Transverse colon (tissue), 4 donors: ENCODE measurements around the gene KRT27.

Experiments used
- CTCF ChIP-seq, 5 experiments: fragments of 200-600 bp in 3 of 5; fragments of 450-650 bp in 2 of 5; sonication (generic) in 3 of 5; IDR thresholded peaks; 1 replicate in 2 of 5; 2 replicates in 3 of 5; pipeline ENCODE4 v1.5.1; 2016 to 2017; ENCODE audit warnings: antibody characterized with exemption in 5 of 5, inconsistent platforms in 3 of 5, mild to moderate bottlenecking in 2 of 5, moderate library complexity in 1 of 5
- POLR2A ChIP-seq: fragments of 450-650 bp; IDR thresholded peaks from one replicate; pipeline ENCODE4 v1.6.1; 2016; ENCODE audit warnings: antibody characterized with exemption, mild to moderate bottlenecking, moderate library complexity
- POLR2AphosphoS5 ChIP-seq, 3 donors: sonication (generic); formaldehyde crosslinking; IDR thresholded peaks; one replicate each; pipeline ENCODE4 v1.6.1; 2016; ENCODE audit warnings: antibody characterized with exemption in 3 of 3

GRCh38 chr17:40779181-40779909, 3.0 kb downstream of the KRT27 start:
- TF ChIP-seq POLR2AphosphoS5 (IDR thresholded peaks at IDR 0.05) (no peak), CTCF (IDR thresholded peaks at IDR 0.05) (no peak), POLR2A (no peak)
